ENCODE data around the gene ATP6V1F. TPM values are rescaled to one million over a fixed set of nuclear protein-coding genes. Genes with fewer than 3 reads are reported as not detected.

ATP6V1F gene
- total RNA-seq, 1 donor from 2014 or later, result 71.5 TPM

DNA sequence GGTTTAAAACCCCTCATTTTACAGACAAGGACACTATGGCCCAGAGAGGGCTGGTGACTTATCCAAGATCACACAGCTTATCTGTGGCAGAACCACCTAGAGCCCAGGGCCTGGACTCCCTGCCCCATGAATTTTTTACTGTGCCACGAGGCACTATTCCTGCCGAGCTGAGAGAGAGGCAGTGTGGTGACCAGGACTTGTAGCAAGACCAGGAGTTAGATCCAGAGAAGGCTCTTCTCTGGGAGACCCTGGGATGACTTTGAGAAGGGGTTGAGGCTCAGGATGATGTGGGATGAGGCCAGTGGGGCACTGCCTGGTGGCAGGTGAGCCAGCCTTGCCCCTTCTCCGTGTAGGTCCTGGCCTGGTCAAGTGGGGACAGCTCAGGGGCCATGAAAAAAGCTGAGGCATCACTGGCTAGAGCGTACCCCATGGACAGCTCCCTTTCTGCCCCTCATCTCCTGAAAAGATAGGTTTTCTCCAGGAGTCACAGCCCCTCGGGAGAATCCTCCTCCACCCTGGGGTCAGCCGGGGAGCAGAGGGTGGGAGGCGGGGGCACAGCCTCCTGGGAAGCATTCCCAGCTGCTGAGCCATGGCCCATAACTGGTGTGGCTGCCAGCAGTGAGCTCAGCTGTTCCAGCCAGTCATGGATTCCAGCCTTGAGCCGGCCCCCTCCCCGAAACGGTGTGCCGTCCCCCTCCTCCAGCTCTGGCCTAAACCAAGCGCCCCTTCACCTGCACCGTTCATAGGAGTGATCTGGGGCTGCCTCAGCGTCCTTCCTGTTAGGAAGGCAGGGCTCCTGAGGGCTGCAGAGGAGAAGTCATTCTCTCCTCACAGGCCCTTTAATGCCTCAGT is 26.6 kb upstream of the ATP6V1F start:
- DNase-seq, result peak; percentile 93

DNA sequence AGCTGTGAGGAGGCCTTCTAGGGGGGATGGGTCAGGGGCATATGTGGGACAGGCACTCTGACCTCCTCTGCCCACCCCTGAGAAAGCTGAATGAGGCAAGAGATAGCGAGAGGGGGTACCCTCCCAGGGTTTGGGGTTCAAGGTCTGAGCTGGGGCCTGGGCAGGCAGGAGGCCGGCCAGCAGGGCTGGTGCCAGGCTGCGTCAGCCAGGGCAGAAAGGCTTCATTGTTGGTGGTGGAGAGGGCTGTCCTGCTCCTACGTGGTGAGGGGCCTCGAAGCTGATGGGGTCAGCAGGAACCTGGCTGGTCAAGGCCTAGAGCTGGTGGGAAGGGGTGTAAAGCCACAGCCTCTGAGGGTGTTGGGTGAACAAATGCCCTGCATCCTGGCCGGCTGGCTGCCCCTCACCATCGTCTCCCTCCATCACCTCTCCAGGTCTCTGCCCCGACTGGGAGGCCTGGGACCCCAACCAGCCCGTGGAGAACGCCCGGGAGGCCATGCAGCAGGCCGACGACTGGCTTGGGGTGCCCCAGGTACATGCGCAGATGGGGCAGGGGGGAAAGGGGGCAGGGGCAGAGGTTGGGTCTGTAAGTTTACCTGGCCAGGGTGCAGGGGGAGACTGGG is 25.8 kb upstream of the ATP6V1F start:
- DNase-seq, result no peak

DNA sequence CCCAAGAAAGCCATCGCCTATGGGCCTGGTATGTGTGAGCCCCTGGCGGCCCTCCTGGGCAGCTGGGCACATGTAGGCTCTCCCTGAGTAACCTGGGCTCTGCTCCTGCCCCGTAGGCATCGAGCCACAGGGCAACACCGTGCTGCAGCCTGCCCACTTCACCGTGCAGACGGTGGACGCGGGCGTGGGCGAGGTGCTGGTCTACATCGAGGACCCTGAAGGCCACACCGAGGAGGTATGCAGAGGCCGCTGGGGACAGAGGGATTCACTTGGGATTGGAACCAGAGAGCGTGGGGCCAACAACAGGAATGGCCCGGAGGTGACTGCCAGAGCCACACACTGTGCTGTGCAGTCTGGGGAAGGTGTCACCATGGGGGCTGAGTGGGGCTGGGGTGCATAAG is 25.1 kb upstream of the ATP6V1F start:
- no peak for DNase-seq

DNA sequence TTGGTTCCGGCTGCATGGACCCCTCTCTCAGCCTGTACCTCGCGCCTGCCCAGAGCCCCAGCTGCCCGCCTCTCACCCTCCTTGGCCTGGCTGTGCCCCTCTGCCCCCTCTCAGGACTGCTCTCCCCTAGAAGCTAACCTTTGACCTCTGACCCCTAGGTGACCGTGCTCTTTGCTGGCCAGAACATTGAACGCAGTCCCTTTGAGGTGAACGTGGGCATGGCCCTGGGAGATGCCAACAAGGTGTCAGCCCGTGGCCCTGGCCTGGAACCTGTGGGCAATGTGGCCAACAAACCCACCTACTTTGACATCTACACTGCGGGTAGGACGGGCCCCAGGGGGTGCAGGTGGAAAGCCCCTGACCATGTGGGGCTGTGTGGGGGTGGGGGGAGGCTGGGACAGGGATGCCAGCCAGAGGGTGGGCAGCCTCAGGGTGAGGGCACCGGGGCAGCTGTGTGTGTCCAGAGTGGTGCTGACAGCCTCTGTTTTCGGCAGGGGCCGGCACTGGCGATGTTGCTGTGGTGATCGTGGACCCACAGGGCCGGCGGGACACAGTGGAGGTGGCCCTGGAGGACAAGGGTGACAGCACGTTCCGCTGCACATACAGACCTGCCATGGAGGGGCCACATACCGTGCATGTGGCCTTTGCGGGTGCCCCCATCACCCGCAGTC is 24.4 kb upstream of the ATP6V1F start:
- DNase-seq, result no peak

DNA sequence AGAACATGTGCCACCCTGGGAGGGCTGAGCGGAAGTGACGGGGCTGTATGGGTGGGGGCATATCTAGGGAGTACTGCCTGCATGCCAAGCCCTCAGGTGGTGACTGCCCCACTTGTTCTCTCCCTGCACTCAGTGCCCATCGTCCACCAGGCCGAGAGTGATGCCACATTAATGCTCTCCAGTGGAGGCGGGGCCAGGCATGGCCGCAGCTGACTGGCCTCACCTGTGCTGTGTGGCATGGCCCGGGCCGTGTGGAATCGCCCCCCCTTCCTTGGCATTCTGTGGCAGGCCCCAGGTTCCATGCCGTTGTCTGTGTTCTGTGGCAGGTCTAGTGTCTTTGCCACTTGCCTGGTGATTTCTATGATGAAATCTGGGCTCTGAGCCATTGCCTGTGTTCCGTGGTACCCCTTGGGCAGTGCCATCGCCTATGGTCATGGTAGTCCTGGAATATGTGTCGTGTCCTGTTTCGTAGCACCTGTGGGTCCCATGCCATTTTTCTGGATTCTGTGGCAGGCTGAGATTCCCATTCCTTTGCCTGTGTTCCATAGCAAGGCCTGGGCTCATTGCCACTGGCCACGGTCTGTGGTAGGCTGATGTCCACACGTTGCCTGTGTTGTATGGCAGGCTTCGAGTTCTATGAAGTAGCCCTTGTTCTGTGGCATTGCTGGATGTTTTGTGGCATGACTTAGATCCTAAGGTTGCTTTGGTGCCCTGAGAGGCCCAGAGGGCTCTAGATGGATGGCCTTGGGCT is 23.5 kb upstream of the ATP6V1F start:
- DNase-seq, result no peak

DNA sequence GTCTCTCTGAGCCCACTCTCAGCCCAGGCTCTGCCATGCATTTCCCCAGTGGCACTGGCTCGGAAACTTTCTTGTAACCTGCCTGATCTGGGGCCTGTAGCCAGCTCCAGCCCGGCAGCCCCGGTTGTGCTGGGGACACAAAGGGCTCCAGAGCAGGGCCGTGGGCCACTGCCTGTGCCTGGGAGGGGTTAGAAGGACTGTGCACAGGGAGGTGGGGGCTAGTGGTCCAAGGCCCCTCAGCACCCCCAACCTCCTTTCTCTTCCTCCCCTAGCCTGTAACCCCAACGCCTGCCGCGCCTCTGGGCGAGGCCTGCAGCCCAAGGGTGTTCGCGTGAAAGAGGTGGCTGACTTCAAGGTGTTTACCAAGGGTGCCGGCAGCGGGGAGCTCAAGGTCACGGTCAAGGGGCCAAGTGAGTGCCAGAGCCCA is 22.9 kb upstream of the ATP6V1F start:
- DNase-seq, result no peak

DNA sequence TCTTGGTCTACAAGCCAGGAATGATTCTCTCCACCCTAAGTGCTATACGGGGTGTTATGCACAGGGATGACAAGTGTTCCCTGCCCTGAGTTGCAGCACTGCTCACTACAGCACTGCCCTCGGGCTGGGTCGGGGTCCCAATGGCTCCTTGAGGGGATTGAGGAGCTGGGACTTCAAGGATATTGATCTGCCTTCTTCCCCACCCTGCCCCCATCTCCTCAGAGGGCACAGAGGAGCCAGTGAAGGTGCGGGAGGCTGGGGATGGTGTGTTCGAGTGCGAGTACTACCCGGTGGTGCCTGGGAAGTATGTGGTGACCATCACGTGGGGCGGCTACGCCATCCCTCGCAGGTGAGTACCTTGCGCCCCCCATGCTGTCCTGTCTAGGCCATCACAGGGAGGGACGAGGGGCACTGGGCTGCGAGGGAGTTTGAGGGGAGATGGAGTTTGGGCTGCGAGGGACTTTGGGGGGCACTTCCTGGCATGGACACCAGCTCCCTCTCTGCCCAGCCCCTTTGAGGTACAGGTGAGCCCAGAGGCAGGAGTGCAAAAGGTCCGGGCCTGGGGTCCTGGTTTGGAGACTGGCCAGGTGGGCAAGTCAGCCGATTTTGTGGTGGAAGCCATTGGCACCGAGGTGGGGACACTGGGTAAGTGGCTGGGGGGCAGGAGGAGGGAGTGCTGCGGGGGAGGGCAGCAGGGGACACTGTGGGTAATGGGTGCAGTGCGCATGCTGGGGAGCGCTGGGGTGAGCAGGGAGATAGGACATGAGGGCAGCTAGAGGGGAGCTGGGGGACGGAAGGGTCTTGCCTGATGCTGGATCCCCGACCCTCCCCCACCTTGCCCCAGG is 22.1 kb upstream of the ATP6V1F start:
- no peak for DNase-seq

DNA sequence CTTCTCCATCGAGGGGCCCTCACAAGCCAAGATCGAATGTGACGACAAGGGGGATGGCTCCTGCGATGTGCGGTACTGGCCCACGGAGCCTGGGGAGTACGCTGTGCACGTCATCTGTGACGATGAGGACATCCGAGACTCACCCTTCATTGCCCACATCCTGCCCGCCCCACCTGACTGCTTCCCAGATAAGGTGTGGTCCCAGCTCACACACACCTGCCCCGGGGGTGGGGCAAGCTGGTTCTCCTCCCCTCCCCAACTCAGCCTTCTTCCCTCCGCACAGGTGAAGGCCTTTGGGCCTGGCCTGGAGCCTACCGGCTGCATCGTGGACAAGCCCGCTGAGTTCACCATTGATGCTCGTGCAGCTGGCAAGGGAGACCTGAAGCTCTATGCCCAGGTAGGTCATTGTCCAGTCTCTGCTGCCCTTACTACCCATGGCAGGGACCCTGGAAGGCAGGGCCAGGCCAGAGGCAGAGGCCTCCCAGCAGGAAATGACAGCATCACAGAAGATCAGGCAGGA is 21.4 kb upstream of the ATP6V1F start:
- no peak for DNase-seq

DNA sequence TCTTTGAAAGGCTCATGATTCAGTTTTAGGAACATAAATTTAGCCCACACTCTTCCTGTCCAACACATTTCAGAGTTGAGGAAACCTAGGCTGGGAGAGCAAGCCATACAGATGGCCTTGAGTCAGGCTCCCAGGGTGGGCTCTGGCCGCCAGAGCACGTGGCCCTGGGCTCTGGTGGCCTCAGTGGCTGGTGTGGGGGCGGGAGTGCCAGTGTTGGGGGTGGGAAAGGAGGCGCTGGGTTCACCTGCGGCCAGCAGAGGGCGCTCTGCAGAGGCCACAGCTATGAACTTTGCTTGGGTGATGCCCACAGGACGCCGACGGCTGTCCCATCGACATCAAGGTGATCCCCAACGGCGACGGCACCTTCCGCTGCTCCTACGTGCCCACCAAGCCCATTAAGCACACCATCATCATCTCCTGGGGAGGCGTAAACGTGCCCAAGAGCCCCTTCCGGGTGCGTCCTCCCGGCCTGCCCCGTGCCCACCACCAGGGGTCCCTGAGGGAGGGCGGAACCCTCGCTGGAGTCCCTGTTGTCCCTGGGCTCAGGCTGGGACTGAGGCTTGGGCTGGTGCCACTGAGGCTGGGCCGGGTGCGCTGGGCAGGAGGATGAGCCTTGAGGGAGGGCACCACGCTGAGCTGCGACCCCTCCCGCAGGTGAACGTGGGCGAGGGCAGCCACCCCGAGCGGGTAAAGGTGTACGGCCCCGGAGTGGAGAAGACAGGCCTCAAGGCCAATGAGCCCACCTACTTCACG is 20.6 kb upstream of the ATP6V1F start:
- DNase-seq, result peak; percentile 58

DNA sequence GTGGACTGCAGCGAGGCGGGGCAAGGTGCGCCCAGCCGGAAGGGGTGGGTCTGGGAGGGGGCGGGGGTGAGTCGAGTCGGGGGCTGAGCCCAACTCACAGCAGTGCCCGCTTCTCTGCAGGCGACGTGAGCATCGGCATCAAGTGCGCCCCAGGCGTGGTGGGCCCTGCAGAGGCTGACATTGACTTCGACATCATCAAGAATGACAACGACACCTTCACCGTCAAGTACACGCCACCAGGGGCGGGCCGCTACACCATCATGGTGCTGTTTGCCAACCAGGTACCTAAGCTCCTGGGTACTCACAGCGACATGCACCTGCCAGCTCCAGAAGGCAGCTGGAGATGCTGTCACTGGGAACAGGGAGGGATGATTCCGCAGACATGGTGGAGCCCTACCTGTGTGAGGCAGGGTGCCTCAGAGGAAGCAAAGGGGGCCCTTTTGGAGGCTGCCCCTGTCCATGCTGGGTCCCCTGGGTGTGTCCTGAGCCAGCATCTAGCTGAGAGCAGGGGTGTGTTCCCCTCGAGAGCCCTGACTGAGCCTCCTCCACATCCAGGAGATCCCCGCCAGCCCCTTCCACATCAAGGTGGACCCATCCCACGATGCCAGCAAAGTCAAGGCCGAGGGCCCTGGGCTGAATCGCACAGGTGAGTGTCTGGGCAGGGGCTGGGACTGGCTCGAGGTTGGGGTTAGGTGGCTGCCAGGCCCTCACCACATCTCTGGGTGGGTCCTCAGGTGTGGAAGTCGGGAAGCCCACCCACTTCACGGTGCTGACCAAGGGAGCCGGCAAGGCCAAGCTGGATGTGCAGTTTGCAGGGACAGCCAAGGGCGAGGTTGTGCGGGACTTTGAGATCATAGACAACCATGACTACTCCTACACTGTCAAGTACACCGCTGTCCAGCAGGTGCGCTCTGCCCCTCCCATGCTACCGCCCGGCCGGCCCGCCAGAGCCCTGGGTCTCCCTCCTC is 19.7 kb upstream of the ATP6V1F start:
- DNase-seq, result no peak

DNA sequence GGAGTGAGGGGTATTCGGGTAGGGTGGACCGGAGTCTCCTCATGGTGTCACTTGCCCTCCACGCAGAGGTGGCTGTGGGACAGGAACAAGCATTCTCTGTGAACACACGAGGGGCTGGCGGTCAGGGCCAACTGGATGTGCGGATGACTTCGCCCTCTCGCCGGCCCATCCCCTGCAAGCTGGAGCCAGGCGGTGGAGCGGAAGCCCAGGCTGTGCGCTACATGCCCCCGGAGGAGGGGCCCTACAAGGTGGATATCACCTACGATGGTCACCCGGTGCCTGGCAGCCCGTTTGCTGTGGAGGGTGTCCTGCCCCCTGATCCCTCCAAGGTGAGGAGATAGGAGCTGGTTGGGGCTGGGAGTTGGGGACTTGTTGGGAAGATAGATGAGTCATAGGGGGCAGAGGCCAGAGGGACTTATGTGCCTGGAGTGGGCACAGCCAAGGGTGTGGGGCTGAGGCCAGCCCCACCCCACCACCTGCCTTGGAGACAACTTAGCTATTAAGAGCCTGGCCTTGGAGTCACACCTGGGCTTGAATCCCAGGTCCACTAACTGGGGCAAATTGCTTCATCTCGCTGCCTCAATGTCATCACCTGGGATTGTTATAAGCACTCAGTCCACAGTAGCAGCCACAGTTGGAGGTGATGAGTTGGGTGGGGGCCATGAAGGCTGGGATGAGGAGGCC is 18.6 kb upstream of the ATP6V1F start:
- DNase-seq, result no peak

DNA sequence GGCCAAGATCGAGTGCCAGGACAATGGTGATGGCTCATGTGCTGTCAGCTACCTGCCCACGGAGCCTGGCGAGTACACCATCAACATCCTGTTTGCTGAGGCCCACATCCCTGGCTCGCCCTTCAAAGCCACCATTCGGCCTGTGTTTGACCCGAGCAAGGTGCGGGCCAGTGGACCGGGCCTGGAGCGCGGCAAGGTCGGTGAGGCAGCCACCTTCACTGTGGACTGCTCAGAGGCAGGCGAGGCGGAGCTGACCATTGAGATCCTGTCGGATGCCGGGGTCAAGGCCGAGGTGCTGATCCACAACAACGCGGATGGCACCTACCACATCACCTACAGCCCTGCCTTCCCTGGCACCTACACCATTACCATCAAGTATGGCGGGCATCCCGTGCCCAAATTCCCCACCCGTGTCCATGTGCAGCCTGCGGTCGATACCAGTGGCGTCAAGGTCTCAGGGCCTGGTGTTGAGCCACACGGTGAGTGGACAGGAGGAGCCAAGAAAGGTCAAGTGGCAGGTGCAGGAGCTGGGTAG is 17.8 kb upstream of the ATP6V1F start:
- DNase-seq, result no peak

DNA sequence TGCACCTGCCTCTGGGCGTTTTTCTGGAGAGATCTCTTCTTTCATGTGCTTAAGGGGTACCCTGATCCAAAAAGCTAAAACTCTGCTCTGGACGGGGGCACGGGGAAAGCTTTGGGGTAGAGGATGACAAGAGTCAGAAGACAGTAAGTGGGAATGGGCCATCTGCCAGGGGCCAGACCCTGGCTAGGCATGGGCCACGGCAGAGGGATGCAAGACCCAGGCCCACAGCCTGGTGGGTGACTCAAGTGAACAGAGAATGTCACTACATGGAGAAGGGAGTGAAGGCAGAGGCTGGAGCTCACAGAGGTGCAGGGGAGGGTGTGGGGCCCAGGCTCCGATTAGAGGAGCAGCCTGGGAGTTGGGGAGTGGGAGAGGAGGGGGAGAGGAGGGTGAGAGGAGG is 17.2 kb upstream of the ATP6V1F start:
- no peak for DNase-seq

DNA sequence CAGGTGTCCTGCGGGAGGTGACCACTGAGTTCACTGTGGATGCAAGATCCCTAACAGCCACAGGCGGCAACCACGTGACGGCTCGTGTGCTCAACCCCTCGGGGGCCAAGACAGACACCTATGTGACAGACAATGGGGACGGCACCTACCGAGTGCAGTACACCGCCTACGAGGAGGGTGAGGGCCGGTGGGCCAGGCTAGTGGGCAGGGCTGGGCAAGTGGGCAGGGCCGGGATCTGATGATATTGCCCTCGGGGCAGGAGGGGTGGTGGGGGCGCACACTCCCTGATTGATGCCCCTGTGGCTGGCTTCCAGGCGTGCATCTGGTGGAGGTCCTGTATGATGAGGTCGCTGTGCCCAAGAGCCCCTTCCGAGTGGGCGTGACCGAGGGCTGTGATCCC is 16.7 kb upstream of the ATP6V1F start:
- DNase-seq, result no peak

DNA sequence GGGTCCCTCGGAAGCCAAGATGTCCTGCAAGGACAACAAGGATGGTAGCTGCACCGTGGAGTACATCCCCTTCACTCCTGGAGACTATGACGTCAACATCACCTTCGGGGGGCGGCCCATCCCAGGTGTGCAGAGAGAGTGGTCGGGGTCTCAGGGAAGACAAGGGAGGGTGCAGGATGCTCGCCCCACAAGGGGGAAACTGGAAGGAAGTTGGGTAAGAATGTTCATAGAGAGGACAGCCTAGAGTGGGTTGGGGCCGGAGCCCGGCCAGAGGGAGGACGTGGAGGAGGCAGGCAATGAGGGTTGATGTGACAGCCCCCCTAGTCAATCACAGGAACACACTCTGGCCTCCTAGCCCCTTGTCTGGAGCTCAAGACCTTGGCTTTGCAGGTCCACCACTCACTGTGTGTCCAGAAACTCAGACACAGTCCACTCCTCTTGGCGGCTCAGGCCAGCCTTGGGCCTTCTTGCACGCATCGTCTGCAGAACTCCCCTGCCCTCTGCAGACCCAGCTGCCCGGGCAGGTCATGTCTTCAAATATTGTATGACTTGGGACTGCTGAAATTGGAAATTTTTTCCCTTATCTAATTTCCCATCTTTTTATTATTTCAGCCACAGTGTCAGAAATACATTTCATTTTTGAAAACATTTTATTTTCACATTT is 15.7 kb upstream of the ATP6V1F start:
- DNase-seq, result no peak

DNA sequence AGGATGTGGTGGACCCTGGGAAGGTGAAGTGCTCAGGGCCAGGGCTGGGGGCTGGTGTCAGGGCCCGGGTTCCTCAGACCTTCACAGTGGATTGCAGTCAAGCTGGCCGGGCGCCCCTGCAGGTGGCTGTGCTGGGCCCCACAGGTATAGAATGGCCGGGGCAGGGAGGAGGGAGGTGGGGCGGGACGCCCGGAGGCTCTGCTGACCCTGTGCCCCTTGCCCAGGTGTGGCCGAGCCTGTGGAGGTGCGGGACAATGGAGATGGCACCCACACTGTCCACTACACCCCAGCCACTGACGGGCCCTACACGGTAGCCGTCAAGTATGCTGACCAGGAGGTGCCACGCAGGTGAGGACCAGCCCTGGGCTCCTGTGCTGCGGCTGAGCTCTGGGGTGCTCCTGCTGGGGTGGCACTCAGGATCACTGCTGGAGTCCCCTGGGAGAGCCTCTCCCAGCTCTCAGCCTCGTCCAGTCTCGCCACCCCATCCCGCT is 14.9 kb upstream of the ATP6V1F start:
- DNase-seq, result no peak

DNA sequence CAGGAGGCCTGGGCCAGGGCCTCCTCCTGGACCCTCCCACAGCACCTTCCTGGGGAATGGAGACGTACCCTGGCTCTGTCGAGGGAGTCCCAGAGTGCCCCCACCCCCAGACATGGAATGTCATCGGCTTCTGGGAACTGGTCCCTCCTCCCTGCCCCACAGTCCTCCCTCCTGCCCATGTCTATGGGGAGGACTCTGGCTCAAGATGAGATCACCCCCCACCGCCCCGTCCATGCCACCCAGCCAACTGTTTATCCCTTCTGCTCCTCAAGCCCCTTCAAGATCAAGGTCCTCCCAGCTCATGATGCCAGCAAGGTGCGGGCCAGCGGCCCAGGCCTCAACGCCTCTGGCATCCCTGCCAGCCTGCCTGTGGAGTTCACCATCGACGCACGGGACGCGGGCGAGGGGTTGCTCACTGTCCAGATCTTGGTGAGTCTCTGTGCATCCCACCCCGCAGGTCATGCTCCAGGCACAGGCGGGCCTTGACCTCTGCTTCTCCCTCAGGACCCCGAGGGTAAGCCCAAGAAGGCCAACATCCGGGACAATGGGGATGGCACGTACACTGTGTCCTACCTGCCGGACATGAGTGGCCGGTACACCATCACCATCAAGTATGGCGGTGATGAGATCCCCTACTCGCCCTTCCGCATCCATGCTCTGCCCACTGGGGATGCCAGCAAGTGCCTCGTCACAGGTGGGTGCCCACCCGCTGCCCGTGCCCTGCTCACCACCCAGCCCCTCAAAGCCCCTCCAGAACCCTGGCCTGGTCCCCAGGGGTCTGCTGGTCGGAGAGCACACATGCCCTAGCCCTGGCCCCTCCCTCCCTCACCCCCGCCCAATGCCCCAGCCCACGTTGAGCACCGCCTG is 14.1 kb upstream of the ATP6V1F start:
- no peak for DNase-seq

Measured in tongue (tissue), 2 donors.